Measurements from ENCODE around the gene RBM28.

Gene RBM28

GRCh38 chr7:128384726-128385125 lies 41.0 kb upstream of the RBM28 start:
- Histone ChIP-seq H3K4me1 (ENCODE audit: control insufficient read depth in 1 of 2, insufficient read depth in 1 of 2, low read depth in 1 of 2, low read length in 1 of 2) (peaks cover 36% of the 10 kb centered on the region in 2 experiments), H3K4me3 (ENCODE audit: low read depth in 1 of 2, low read length in 1 of 2) (no peak overlapping the region), H3K36me3 (no peaks in the 10 kb centered on the region), H3K27ac (no peak overlapping the region), H3K9me3 (no peaks in the 10 kb centered on the region), H3K27me3 (no peaks in the 10 kb centered on the region)
- TF ChIP-seq, protein P1, sequence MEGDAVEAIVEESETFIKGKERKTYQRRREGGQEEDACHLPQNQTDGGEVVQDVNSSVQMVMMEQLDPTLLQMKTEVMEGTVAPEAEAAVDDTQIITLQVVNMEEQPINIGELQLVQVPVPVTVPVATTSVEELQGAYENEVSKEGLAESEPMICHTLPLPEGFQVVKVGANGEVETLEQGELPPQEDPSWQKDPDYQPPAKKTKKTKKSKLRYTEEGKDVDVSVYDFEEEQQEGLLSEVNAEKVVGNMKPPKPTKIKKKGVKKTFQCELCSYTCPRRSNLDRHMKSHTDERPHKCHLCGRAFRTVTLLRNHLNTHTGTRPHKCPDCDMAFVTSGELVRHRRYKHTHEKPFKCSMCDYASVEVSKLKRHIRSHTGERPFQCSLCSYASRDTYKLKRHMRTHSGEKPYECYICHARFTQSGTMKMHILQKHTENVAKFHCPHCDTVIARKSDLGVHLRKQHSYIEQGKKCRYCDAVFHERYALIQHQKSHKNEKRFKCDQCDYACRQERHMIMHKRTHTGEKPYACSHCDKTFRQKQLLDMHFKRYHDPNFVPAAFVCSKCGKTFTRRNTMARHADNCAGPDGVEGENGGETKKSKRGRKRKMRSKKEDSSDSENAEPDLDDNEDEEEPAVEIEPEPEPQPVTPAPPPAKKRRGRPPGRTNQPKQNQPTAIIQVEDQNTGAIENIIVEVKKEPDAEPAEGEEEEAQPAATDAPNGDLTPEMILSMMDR (IDR thresholded peaks at IDR 0.05) = no peak

DNA sequence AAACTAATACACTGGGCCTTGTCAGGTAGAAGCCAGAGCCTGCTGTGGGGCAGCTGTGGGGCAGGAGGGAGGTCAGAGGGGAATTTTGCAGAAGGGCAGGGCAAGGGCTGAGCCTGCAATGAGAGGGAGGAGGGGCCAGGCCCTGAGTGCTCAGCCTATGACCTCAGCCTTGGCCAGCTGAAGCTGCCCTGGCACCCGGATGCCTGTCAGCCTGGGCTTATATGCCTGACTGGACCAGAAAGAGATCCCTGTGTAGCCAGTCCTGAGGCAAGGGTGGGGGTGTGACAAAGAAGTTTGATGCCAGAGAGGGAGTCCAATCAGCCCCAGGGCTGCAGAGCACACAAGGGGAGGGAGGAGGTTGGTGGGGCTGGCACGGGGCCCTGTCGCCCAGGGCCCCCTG lies 40.1 kb upstream of the RBM28 start:
- TF ChIP-seq, protein P1 (IDR thresholded peaks at IDR 0.05) = no peak
- H3K4me3 ChIP-seq (ENCODE audit: low read depth in 1 of 2, low read length in 1 of 2) = no peak overlapping the region
- peaks cover 35 to 36% of the 10 kb centered on the region in 2 experiments for H3K4me1 ChIP-seq (ENCODE audit: control insufficient read depth in 1 of 2, insufficient read depth in 1 of 2, low read depth in 1 of 2, low read length in 1 of 2)

DNA sequence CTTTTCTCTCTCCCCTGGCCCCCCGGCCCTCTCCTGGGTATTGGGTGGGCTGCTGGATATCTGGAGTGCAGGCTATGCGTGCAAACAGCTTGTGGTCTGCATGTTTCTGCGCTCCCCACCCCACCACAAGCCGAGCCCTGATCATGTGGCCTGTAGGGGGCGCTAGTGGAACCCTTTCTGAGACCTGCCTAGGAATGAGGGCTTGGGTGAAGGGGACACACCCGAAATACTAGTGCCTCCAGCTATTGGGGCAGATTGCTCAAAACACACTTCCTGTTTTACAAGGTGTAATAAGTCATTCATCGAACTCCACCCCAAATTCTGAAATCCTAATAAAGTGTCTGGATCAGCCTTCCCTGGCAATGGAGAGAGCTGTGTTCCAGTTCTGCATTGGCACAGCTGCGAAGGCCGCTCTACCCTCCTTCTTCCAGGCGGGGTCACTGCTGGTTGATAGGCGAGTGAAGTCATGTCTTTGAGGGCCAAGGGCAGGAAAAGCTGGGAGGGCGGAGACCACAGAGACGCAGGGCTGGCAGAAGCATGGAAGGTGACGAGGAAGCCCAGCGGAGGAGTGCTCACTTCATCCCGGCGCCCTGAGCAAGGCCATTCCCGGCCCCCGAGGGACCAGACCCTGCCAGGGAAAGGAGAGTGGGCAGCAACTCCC lies 37.6 kb upstream of the RBM28 start:
- Histone ChIP-seq H3K27ac (no peak overlapping the region), H3K4me1 (ENCODE audit: control insufficient read depth in 1 of 2, insufficient read depth in 1 of 2, low read depth in 1 of 2, low read length in 1 of 2) (peaks cover 17 to 20% of the 10 kb centered on the region in 2 experiments), H3K36me3 (no peaks in the 10 kb centered on the region), H3K9me3 (no peaks in the 10 kb centered on the region), H3K27me3 (no peaks in the 10 kb centered on the region), H3K4me3 (ENCODE audit: low read depth in 1 of 2, low read length in 1 of 2) (no peak overlapping the region)
- TF ChIP-seq, protein P1 (IDR thresholded peaks at IDR 0.05) = no peak

More for the DNA sequence above, 40.1 kb upstream of the RBM28 start:
- H3K36me3 ChIP-seq = no peaks in the 10 kb centered on the region
- H3K27me3 ChIP-seq = no peaks in the 10 kb centered on the region
- H3K27ac ChIP-seq = no peak overlapping the region
- no peaks in the 10 kb centered on the region for H3K9me3 ChIP-seq

- H3K27ac ChIP-seq = no peak overlapping the region
These were observed 36.9 kb upstream of the RBM28 start for GRCh38 chr7:128380483-128381106.

GRCh38 chr7:128379900-128380479 lies 36.3 kb upstream of the RBM28 start:
- H3K4me1 ChIP-seq (ENCODE audit: control insufficient read depth in 1 of 2, insufficient read depth in 1 of 2, low read depth in 1 of 2, low read length in 1 of 2) = peaks cover 9 to 10% of the 10 kb centered on the region in 2 experiments
- H3K27me3 ChIP-seq = no peaks in the 10 kb centered on the region
- H3K9me3 ChIP-seq = no peaks in the 10 kb centered on the region
- TF ChIP-seq, protein P1 (IDR thresholded peaks at IDR 0.05) = no peak
- no peaks in the 10 kb centered on the region for H3K36me3 ChIP-seq
- H3K27ac ChIP-seq = no peak overlapping the region
- no peak overlapping the region for H3K4me3 ChIP-seq (ENCODE audit: low read depth in 1 of 2, low read length in 1 of 2)

More at GRCh38 chr7:128380483-128381106, 36.9 kb upstream of the RBM28 start:
- H3K9me3 ChIP-seq = no peaks in the 10 kb centered on the region
- H3K4me3 ChIP-seq (ENCODE audit: low read depth in 1 of 2, low read length in 1 of 2) = no peak overlapping the region
- no peaks in the 10 kb centered on the region for H3K36me3 ChIP-seq
- TF ChIP-seq, protein P1 (IDR thresholded peaks at IDR 0.05) = no peak
- peaks cover 13 to 14% of the 10 kb centered on the region in 2 experiments for H3K4me1 ChIP-seq (ENCODE audit: control insufficient read depth in 1 of 2, insufficient read depth in 1 of 2, low read depth in 1 of 2, low read length in 1 of 2)
- no peaks in the 10 kb centered on the region for H3K27me3 ChIP-seq
